ENCODE results near the gene IGSF6. TPM values are rescaled to one million over a fixed set of nuclear protein-coding genes. Genes with fewer than 3 reads are reported as not detected.

Gene IGSF6
- total and polyA plus RNA-seq, 2 of the 13 experiments (the other 11 are each of a cell fraction or from before 2014, with no cell fraction given), result not detected

- POLR2A ChIA-PET, result no interaction called here
- H3K9ac ChIP-seq (ENCODE audit: insufficient read depth, low read depth, low read length), result no peak overlapping the region
- CTCF ChIA-PET (ENCODE audit: low intra/inter-chr PET ratio, low total read pairs), result no interaction called here
- DNase-seq (ENCODE audit: low spot score) (no peak), ATAC-seq (no peak), FAIRE-seq (no peak)
- no peak overlapping the region for H3K4me3 ChIP-seq (replicated peaks in 1 of 3; ENCODE audit: insufficient read depth in 1 of 3, low read depth in 2 of 3, low read length in 3 of 3)
- H3K27me3 ChIP-seq (ENCODE audit: control insufficient read depth in 1 of 2, insufficient read depth in 2 of 2, low read length in 2 of 2), result peaks cover 0 to 19% of the 10 kb centered on the region in 2 experiments; a peak in 1 of 5 replicates
- H2AFZ ChIP-seq (ENCODE audit: low read length), result no peak overlapping the region
- no peaks in the 10 kb centered on the region for H3K36me3 ChIP-seq (replicated peaks in 1 of 2; ENCODE audit: control insufficient read depth in 1 of 2, insufficient read depth in 2 of 2, low read length in 2 of 2)
- H3K27ac ChIP-seq (ENCODE audit: extremely low read length, insufficient read depth, low read length), result no peak overlapping the region
- TF ChIP-seq ZFP82 (CRISPR knock-in tag; IDR thresholded peaks at IDR 0.05; ENCODE audit: borderline replicate concordance) (no peak), CEBPG (CRISPR knock-in tag; IDR thresholded peaks at IDR 0.05) (peak; percentile 76), HNRNPH1 (optimal IDR thresholded peaks at IDR 0.05; ENCODE audit: low read depth, low read length) (no peak), CEBPB (IDR thresholded peaks at IDR 0.05; ENCODE audit: borderline replicate concordance, low read depth, low read length) (peak; percentile 82), ZSCAN29 (CRISPR knock-in tag; conservative IDR thresholded peaks at IDR 0.05) (no peak), BATF2 (CRISPR knock-in tag; IDR thresholded peaks at IDR 0.05) (no peak), TBL1XR1 (IDR thresholded peaks at IDR 0.05; ENCODE audit: borderline replicate concordance, low read length, partially characterized antibody) (no peak), FOXO1 (CRISPR knock-in tag; IDR thresholded peaks at IDR 0.05) (no peak)
- BruUV-seq (replicated peaks), result no TSS peak
- no peaks in the 10 kb centered on the region for H3K9me3 ChIP-seq (ENCODE audit: low read length)
- no peaks in the 10 kb centered on the region for H3K4me1 ChIP-seq (ENCODE audit: insufficient read depth, low read length)
- 9% methylated on average over 5 of the region's 5 CpGs for WGBS (ENCODE audit: low lambda C conversion rate)
- H3K4me2 ChIP-seq (ENCODE audit: low read depth, low read length), result no peak overlapping the region
- intact Hi-C loops (cut with micrococcal nuclease; ENCODE audit: unreplicated experiment) (no loop called here), in situ Hi-C loops (cut with HindIII; ENCODE audit: extremely low pct_ligation_motif_present, low pct_unique_long_range_greater_than_20kb) (no loop called here)
- no peaks in the 10 kb centered on the region for H4K20me1 ChIP-seq (ENCODE audit: insufficient read depth, low read length)
- H3K79me2 ChIP-seq (ENCODE audit: insufficient read depth, low read length), result no peaks in the 10 kb centered on the region
Observed at GRCh38 chr16:21697032-21697431, 44.6 kb upstream of the IGSF6 start.

DNA sequence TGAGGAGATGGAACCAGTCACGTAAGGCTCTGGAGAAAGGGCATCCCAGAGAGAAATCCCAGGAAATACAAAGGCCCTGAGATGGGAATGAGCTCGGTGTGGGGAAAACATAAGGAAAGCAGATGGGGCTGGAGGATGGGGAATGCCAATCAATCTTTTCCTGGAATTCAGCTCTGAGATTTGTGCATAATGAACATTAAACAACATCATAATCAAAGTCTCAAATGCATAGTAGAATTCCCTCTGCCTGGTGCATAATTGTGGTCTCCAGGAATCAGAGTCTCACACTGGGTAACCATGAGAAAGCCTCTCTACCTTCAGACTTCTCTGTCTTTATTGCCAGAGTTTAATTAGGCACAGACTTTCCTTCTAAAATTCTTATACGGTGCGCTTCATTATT, 42.2 kb upstream of the IGSF6 start:
- no peak overlapping the region for H3K9ac ChIP-seq (ENCODE audit: insufficient read depth, low read depth, low read length)
- H3K79me2 ChIP-seq (ENCODE audit: insufficient read depth, low read length), result no peaks in the 10 kb centered on the region
- no peaks in the 10 kb centered on the region for H3K4me1 ChIP-seq (ENCODE audit: insufficient read depth, low read length)
- peaks cover 0 to 19% of the 10 kb centered on the region in 2 experiments; a peak in 1 of 5 replicates for H3K27me3 ChIP-seq (ENCODE audit: control insufficient read depth in 1 of 2, insufficient read depth in 2 of 2, low read length in 2 of 2)
- H3K9me3 ChIP-seq (ENCODE audit: low read length), result no peaks in the 10 kb centered on the region
- no peak overlapping the region for H3K27ac ChIP-seq (ENCODE audit: extremely low read length, insufficient read depth, low read length)
- DNase-seq (ENCODE audit: low spot score) (no peak), ATAC-seq (no peak), FAIRE-seq (no peak)
- WGBS (ENCODE audit: low lambda C conversion rate), result 22% methylated on average over 4 of the region's 4 CpGs
- no peaks in the 10 kb centered on the region for H3K36me3 ChIP-seq (replicated peaks in 1 of 2; ENCODE audit: control insufficient read depth in 1 of 2, insufficient read depth in 2 of 2, low read length in 2 of 2)
- no peak overlapping the region for H3K4me2 ChIP-seq (ENCODE audit: low read depth, low read length)
- BruUV-seq (replicated peaks), result no TSS peak
- H2AFZ ChIP-seq (ENCODE audit: low read length), result no peak overlapping the region
- H3K4me3 ChIP-seq (replicated peaks in 1 of 3; ENCODE audit: insufficient read depth in 1 of 3, low read depth in 2 of 3, low read length in 3 of 3), result no peak overlapping the region
- H4K20me1 ChIP-seq (ENCODE audit: insufficient read depth, low read length), result no peaks in the 10 kb centered on the region
- intact Hi-C loops (cut with micrococcal nuclease; ENCODE audit: unreplicated experiment) (no loop called here), in situ Hi-C loops (cut with HindIII; ENCODE audit: extremely low pct_ligation_motif_present, low pct_unique_long_range_greater_than_20kb) (no loop called here)
- POLR2A ChIA-PET, result no interaction called here
- CTCF ChIA-PET (ENCODE audit: low intra/inter-chr PET ratio, low total read pairs), result no interaction called here
- TF ChIP-seq ZNF83 (CRISPR knock-in tag; IDR thresholded peaks at IDR 0.05; ENCODE audit: borderline replicate concordance) (no peak), TCF12 (IDR thresholded peaks at IDR 0.05) (no peak), TCF12 (CRISPR knock-in tag; IDR thresholded peaks at IDR 0.05) (no peak), MED1 (CRISPR knock-in tag; IDR thresholded peaks at IDR 0.05) (no peak), ZNF749 (CRISPR knock-in tag; IDR thresholded peaks at IDR 0.05; ENCODE audit: borderline replicate concordance) (no peak), ZBTB37 (CRISPR knock-in tag; IDR thresholded peaks at IDR 0.05) (no peak), SALL1 (CRISPR knock-in tag; IDR thresholded peaks at IDR 0.05) (no peak), PAWR (CRISPR knock-in tag; IDR thresholded peaks at IDR 0.05; ENCODE audit: borderline replicate concordance) (no peak), ZNF761 (CRISPR knock-in tag; conservative IDR thresholded peaks at IDR 0.05) (no peak), ARID2 (CRISPR knock-in tag; IDR thresholded peaks at IDR 0.05; ENCODE audit: borderline replicate concordance) (no peak), FOXC1 (CRISPR knock-in tag; IDR thresholded peaks at IDR 0.05; ENCODE audit: borderline replicate concordance) (no peak)
